GM12873 (cell line): Measurements from ENCODE around the gene UNC13C.

Experiments used
- CTCF ChIP-seq: IDR thresholded peaks from 2 replicates; pipeline ENCODE4 v1.5.1; 2012; ENCODE audit warnings: low read depth, mild to moderate bottlenecking, moderate library complexity, low read length, control low read depth; ENCODE audit not compliant: insufficient read depth; ENCODE audit errors: missing control alignments

The UNC13C gene

GRCh38 chr15:54556231-54556630, 578.0 kb downstream of the UNC13C start:
- no peak for TF ChIP-seq CTCF

- TF ChIP-seq CTCF: no peak
These were observed 581.3 kb downstream of the UNC13C start for GRCh38 chr15:54559405-54560069.

GRCh38 chr15:54560417-54560816, 582.2 kb downstream of the UNC13C start:
- no peak for TF ChIP-seq CTCF

GRCh38 chr15:54564166-54564565, 585.9 kb downstream of the UNC13C start:
- TF ChIP-seq CTCF: no peak

GRCh38 chr15:54566654-54567053, 588.4 kb downstream of the UNC13C start:
- no peak for TF ChIP-seq CTCF

GRCh38 chr15:54567408-54568035, 589.3 kb downstream of the UNC13C start:
- no peak for TF ChIP-seq CTCF

GRCh38 chr15:54568381-54568780, 590.1 kb downstream of the UNC13C start:
- TF ChIP-seq CTCF: no peak
